Body of pancreas (tissue), 4 donors: ENCODE results near the gene ALDH9A1.

Source experiments
- POLR2A ChIP-seq, 3 donors: fragments of 450-650 bp; IDR thresholded peaks; one replicate each; pipeline ENCODE4 v1.6.1; 2016; ENCODE audit warnings: antibody characterized with exemption in 3 of 3, mild to moderate bottlenecking in 2 of 3
- TF ChIP-seq, protein P1 (sequence below), 7 experiments: fragments of 450-650 bp in 4 of 7; fragments of 200-600 bp in 3 of 7; sonication (generic) in 3 of 7; IDR thresholded peaks; one replicate each; pipeline ENCODE4 v1.5.1; 2016 to 2019; ENCODE audit warnings: antibody characterized with exemption in 7 of 7

DNA sequence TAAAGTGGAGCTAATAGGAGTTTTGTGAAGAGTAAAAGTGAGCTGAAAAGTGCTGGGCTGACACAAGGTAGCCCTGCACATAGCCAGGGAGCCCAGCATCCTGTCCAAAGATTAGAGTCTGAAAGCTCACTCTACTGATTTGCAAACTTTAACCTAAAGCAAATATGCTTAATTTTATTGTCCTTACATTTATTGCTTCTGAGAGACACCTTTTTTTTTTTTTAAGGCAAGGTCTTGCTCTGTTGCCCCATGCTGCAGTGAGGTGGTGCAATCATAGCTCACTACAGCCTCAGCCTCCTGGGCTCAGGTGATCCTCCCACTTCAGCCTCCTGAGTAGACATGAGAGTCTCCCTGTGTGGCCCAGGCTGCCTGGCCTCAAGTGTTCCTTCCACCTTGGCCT lies 50.8 kb downstream of the ALDH9A1 start:
- TF ChIP-seq, protein P1, sequence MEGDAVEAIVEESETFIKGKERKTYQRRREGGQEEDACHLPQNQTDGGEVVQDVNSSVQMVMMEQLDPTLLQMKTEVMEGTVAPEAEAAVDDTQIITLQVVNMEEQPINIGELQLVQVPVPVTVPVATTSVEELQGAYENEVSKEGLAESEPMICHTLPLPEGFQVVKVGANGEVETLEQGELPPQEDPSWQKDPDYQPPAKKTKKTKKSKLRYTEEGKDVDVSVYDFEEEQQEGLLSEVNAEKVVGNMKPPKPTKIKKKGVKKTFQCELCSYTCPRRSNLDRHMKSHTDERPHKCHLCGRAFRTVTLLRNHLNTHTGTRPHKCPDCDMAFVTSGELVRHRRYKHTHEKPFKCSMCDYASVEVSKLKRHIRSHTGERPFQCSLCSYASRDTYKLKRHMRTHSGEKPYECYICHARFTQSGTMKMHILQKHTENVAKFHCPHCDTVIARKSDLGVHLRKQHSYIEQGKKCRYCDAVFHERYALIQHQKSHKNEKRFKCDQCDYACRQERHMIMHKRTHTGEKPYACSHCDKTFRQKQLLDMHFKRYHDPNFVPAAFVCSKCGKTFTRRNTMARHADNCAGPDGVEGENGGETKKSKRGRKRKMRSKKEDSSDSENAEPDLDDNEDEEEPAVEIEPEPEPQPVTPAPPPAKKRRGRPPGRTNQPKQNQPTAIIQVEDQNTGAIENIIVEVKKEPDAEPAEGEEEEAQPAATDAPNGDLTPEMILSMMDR (IDR thresholded peaks at IDR 0.05): no peak
- no peak for TF ChIP-seq POLR2A (IDR thresholded peaks at IDR 0.05)
